DMS79 treated with DMSO at 0.1 percent for 48 hours (cell line): Measurements from ENCODE around the gene ATF5.

Experiments used
- DNase-seq: peaks from one replicate; lab custom pipeline; 2025; lab: John Stamatoyannopoulos, UW

The ATF5 gene

DNA sequence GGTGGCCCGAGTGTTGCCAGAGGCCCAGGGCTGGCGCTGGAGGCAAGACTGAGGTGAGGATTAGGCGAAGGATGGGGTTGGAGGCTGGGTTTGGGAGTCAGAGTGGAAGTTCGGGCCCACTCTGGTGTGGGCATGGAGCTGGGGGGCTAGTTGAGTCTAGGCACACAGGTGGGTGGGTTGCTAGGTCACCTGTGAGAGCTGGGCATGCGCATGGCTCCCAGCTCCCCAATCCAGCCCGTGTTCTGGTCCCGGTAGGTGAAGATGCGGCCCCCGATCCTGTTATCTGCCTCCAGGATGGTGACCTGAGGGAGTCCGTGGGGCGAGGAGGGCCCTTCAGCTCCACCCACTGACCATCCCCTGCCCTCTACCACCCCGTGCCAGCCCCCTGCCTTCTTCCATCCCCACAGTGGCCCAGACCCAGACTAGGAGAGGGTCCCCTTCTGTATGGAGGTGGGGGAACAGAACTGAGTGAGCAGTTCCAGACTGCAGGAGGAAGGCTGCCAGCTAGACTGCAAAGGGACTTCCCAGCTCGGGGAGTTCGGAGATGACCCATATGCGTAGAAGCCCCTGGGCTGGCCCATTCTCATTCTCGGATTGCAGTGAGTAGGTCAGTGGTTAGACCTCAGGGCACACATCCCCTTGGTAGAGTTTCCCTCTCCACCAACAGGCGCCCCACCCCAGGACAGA, 34.0 kb upstream of the ATF5 start:
- DNase-seq: no peak

DNA sequence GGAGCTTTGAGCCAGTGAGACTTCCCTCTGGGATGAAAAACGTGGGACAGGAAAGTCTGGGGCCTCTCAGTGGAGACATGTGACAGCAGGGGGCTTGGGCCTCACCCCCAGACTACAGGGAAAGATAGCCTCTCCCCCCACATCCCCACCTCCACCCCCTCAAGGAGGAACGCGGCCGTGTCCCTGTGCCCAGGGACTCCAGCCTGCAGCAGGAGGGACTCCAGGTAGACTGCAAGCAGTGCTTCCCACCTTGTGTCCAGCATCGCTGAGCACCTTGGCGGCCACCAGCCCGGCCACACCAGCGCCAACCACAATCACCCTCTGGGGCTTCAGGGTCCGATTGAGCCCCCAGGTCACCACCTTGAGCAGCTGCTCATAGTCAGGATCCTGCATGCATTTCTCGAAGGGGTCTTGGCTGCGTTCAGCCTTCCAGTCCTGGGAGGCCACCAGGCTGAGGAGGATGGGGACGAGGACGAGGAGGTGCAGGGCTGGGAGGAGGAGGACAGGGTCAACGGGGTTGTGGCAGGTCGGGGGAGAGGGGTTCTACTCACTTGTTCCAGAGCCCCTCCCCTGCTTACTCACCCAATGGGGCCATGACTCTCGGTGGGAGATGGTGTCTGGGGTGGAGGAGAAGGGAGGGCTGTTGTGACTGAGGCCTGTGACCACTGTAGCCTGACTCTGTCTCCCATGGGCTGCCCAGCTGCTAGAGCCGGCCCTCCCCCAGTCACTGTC, 33.3 kb upstream of the ATF5 start:
- no peak for DNase-seq

DNA sequence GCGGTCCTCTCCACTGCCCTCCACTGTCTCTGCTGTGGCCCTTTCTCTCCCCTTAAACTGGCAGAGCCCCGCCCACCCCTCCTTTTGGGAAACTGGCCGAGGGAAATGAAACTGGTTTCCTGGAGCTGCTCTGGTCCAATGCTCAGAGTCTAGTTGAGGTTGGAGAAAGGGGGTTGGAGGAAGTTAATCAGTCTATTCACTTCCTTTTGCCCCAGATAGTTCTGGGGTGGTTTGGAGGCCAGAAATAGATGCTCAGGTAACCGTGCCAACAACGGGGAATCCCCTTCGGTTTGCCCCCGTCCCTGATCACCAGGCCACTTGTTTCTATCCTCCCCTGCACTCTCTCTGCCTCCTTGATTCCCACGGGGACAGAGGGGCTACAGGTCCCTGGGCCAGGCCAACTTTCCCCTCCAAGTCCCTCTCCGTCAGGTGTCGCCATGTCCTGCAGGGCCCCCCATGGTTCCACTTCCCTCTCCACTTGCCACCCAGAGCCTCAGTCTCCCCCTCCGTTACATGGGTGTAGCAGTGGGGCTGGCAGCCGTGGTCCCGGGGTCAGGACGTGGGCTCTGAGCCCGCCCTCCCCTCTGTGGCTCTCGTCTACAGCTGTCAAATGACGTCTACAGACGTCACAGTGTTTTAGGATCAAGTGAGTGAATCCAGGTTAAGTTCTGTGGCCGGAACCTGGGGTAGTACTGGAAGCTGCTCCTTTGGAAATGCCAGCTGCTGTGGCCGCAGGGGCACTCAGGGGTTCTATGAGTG, 32.0 kb upstream of the ATF5 start, which contains the start of gene IL4I1:
Gene IL4I1, minus strand, starts transcription at position 25 of the 759 bp plus-strand sequence. CDS start 727 bp downstream, outside the sequence.
- DNase-seq: no peak

- no peak for DNase-seq
Measured at GRCh38 chr19:49904136-49904535, 24.9 kb upstream of the ATF5 start.

DNA sequence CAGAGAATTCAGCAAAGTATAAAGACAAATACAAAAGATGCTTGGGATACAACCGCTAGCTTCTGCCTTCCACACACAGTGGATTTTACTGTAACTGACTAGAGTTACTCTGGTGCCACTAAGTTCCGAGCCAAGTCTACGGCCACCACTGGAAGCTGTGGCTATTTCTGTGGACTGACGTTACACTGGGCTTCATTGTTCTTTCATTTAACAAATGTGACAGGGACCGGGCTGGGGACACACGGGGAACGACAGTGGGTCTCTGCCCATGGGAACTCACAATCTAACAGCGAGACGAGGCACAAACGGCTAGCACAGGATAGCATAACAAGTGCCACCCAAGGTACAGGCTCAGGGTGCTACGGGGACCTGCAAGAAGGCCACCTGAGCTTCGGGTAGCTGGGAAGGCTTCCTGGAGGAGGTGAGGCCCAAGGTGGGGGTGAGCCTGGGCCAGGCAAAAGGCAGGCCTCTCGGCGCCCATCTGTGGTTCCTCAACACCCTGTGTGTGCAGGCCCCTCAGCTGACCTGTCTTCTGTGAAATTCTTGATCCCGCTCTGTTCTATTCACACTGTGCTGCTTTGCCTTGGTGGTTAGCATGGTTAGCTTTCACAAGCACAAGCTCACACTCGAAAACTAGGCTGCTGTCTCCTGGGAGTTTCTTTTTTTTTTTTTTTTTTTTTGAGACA, 22.0 kb upstream of the ATF5 start:
- DNase-seq: no peak

DNA sequence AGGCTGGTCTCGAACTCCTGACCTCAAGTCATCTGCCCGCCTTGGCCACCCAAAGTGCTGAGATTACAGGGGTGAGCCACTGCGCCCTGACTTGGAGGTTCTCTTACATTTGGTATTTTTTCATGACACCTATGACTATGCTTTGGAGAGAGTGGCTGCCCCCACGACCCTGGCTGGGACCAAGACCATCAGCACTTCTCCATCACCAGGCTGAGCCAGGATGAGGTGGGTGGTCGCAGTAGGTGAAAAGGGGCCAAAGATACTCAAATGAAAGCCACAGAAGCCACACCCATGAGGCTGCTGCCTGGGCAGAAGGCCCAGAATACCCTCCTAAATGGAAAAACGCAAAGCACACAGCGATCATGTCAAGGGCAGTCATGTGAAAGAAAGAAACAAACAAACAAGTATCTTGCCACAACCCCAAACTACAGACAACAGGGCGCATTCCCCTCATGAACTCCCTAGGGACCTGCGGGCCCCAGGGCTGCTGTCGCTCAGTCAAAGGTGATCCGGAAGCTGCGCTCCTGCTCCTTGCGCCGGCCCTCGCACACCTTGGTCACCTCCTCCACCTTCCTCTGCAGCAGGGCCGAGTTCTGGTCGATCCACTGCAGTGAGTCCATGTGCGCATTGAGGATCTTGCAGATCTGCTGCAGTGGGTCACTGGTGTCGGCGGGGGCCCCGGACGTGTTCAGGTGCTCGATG, 21.1 kb upstream of the ATF5 start:
- DNase-seq: no peak

DNA sequence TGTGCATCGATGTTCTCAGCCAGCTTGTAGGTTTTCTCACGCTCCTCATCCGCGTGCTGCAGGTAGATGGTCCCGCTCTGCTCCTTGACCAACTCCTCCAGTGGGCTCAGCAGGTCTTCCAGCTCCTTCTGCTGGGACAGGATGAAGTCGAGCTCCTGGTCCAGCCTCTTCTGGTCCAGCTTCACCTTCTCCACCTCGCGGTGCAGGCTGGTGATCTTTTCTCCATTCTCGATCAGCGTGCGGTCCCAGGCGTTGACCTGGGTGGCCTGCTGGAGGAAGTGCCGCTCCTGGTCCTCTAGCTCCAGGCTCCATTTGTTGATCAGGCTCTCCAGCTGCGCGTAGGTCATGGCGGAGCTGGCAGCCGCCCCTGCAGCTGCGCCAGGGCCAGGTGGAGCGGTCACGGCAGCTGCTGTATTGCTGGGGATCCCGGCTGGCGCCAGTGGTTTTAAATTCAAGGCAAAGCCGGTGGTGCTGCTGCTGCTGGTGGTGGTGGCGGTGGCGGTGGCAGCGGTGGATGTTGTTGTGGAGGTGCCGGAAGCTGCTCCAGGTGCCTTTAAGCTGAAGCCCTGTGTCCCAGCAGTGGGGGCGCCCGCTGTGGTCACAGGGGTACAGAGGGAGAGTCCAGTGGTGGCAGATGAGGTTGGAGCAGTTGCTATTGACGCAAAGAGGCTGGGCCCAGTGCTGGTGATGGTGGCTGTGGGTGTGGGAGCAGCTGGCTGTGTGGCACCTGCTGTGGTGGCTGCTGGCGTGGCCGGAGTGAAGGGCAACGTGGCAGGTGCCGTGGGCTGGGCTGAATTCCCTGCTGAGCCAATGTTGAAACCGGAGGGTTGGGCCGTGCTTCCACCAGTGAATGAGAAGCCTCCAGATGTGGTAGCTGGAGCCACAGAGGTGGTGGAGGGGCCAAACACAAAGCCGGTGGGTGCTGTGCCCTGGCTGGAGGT, 20.3 kb upstream of the ATF5 start:
- DNase-seq: no peak

DNA sequence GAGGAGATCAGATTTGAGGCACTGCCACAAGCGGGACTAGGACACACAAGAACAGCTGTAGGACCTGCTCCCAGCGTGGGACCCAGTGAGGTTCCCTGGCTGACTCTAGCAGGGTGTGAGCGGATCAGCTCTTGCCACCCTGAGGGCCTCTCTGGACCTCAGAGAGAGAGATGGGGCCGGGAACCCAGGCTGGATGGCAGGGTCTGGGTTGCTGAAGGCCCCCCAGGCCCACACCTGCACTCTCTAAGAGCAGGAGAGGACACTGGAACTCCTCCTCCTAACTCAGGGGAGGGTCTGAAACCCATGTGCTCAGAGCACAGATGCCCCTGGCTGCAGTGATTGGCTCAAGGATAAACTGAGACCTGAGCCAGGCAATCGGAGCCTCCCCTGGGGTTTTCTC, 18.8 kb upstream of the ATF5 start:
- no peak for DNase-seq

DNA sequence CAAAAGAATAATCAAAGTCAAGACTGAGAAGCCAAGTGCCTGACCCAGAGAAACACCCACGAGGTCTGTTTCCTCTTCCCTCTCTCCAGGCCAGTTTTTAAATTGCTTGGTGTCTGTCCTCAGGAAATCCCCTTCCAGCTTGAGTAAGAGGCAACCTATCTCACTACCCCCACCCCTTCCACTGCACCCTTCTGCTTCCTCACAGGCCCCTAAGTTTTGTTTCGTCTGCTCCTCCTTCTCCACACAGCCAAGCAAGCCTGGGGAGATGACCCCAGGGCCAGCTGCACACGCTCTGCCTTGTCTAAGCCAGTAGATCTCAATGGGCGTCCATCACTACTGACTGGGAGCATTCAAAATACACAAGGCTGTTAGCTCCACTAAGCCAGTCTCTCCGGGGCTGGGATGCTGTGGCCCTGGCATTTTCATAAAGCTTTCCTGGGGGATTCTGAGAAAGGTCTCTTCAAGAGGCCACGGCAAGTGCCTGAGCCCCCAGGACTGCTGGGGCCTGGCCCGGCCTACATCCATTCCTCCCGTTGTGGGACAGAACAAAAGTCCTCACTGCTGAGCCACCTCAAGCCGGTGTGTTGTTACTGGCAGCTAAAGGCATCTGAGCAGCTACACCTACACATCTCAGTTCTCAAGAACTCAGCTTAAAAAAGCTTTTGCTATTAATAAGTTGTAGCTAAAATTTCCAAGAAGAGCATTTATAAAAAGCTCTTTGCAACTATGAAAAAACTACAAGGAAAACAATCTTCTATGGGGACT, 17.4 kb upstream of the ATF5 start:
- no peak for DNase-seq

DNA sequence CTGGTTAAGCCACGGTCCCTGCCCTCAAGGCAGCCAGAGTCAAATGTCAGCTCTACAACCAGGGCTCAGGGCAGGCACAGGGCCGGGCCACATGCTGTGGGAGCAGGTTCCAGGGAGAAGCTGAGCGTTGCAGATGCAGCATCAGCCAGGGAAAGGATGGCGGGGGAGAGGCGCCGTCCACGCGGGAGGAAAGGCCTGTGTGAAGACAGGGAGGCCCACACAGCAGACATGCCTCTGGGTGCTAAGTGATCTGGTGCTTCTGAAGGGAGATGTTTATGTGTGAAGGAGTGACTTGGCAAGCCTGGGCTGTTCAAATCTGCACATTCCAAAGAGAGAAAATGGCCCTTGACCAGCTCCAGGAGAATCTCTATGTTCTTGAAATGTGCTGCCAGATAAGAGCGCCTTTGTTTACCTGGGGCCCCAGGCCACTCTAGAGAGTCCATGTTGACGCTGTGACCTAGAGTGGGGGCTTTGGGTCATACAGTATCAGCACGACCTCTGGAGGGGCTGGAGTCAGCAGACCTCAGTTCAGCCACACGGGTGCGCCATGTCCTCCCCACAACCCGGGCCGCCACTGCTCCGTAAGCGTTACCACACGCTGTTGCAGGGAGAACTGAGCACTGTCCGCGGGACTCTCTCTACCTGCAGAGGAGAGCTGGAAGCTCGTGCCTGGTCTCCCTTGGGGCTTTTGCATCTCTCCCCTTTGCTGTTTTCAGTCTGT, 15.9 kb upstream of the ATF5 start:
- no peak for DNase-seq

GRCh38 chr19:49913720-49914119, 15.3 kb upstream of the ATF5 start:
- DNase-seq: no peak

DNA sequence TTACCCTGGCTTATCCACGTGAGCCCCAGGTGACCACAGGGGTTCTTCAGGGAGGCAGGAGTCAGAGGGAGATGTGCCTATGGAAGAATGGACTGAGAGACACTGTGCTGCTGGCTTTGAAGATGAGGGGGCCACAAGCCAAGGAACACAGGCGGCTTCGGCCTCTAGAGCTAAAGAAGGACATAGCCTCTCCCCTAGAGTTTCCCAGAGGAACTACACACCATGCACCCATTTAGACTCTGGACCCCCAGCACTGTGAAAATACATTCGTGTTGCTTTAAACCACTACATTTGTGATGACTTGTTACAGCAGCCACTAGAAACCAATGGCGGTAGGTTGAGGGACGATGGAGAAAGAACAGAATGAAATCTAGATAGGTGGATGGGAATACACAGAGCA, 13.7 kb upstream of the ATF5 start:
- DNase-seq: no peak

- DNase-seq: no peak
Measured at GRCh38 chr19:49916839-49917733, 11.9 kb upstream of the ATF5 start.

GRCh38 chr19:49918089-49918488, 10.9 kb upstream of the ATF5 start:
- no peak for DNase-seq

DNA sequence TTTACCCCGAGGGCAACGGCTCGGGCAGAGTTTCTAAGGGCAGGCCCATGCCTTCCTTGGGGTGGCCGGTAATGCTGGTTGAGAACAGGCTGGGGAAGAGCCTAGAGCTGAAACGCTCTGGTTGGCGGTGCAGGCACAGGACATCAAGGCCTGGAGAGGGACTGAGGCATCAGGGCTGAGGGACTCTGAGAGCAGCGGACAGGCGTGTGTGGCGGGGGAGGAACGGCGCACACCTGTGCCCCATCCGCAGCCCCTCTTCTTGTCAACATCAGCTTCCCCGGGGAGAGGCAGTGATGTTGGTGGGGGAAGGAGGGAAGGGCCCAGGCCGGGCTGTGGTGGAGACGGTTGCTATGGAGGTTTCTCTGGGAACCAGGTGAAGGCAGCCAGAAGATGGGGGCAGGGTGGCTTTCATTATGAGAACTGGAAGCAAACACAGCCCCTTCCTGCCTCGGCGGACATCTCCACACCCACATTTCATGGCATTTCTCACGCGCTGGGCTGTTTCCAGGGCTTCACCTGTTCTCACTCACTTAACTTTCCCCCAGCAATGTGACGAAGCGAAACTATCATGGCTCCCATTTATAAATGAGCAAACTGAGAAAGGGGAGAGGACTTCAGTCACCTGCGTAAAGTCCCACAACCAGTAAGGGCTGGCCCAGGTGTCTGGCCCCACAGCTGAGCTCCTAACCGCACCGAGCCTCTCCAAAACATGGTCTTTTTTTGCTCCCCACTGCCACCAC, 8.2 kb upstream of the ATF5 start:
- no peak for DNase-seq

- no peak for DNase-seq
Measured at GRCh38 chr19:49921871-49922795, 6.9 kb upstream of the ATF5 start.
